Measurements from ENCODE around the gene KIF3B.
"Not testable (repeated sequence)": the region's sequence is repeated elsewhere in the genome, so short reads cannot be mapped to it uniquely, and the experiment has no call there.

Gene KIF3B

GRCh38 chr20:32249030-32249738, 28.3 kb upstream of the KIF3B start:
- DNase-seq, result no peak

- DNase-seq, result no peak
Observed at GRCh38 chr20:32251470-32251869, 26.0 kb upstream of the KIF3B start.

GRCh38 chr20:32252189-32252588, 25.3 kb upstream of the KIF3B start:
- no peak for DNase-seq

- not testable (repeated sequence) for DNase-seq
Observed at GRCh38 chr20:32260973-32261372, 16.5 kb upstream of the KIF3B start.

GRCh38 chr20:32261644-32262043, 15.8 kb upstream of the KIF3B start:
- DNase-seq, result no peak

- DNase-seq, result no peak
Observed at GRCh38 chr20:32263398-32263954, 14.0 kb upstream of the KIF3B start.

- no peak for DNase-seq
Observed at GRCh38 chr20:32271620-32272019, 5.8 kb upstream of the KIF3B start.

GRCh38 chr20:32274359-32274758, 3.1 kb upstream of the KIF3B start:
- no peak for DNase-seq

- DNase-seq, result not testable (repeated sequence)
Observed at GRCh38 chr20:32275163-32275562, 2.3 kb upstream of the KIF3B start.

- DNase-seq, result no peak
Observed at GRCh38 chr20:32278199-32278643, 770 bp downstream of the KIF3B start.

GRCh38 chr20:32281711-32282110, 4.3 kb downstream of the KIF3B start:
- DNase-seq, result no peak

GRCh38 chr20:32282461-32282860, 5.0 kb downstream of the KIF3B start:
- DNase-seq, result no peak

- no peak for DNase-seq
Observed at GRCh38 chr20:32285082-32285620, 7.7 kb downstream of the KIF3B start.

GRCh38 chr20:32285621-32286371, 8.3 kb downstream of the KIF3B start:
- no peak for DNase-seq

- no peak for DNase-seq
Observed at GRCh38 chr20:32287231-32287638, 9.8 kb downstream of the KIF3B start.

- DNase-seq, result no peak
Observed at GRCh38 chr20:32288225-32288849, 10.9 kb downstream of the KIF3B start.

GRCh38 chr20:32289299-32289660, 11.8 kb downstream of the KIF3B start:
- not testable (repeated sequence) for DNase-seq

- no peak for DNase-seq
Observed at GRCh38 chr20:32289661-32290431, 12.4 kb downstream of the KIF3B start.

GRCh38 chr20:32291166-32291565, 13.7 kb downstream of the KIF3B start:
- no peak for DNase-seq

GRCh38 chr20:32292548-32292947, 15.1 kb downstream of the KIF3B start:
- no peak for DNase-seq

- no peak for DNase-seq
Observed at GRCh38 chr20:32294071-32294470, 16.6 kb downstream of the KIF3B start.

GRCh38 chr20:32296412-32296811, 19.0 kb downstream of the KIF3B start:
- DNase-seq, result no peak
